Measurements from ENCODE around the gene CYS1.

GRCh38 chr2:10058251-10059015 is 21.8 kb downstream of the CYS1 start:
- no peak for TF ChIP-seq CTCF (IDR thresholded peaks at IDR 0.05)
- no peak for TF ChIP-seq POLR2A (IDR thresholded peaks at IDR 0.05)
